Measurements from ENCODE around the gene PIGS.
A peak's percentile ranks its signal among the peaks of the same experiment; 100 is the strongest.
"Not testable (repeated sequence)": the region's sequence is repeated elsewhere in the genome, so short reads cannot be mapped to it uniquely, and the experiment has no call there.

PIGS gene

GRCh38 chr17:28613931-28614381 is 42.6 kb upstream of the PIGS start, which contains the start of gene RSKR:
TSS of gene RSKR (minus strand) at chr17:28614185. CDS start at chr17:28614161, 24 bp downstream.
- no peak within 1 kb of the TSS for H3K27ac ChIP-seq
- no peaks in the 10 kb centered on the region for H3K9me3 ChIP-seq (ENCODE audit: severe bottlenecking)
- no peak for DNase-seq
- H3K27me3 ChIP-seq (ENCODE audit: insufficient read depth, low read depth, severe bottlenecking): no peaks in the 10 kb centered on the region
- peaks cover 73% of the 10 kb centered on the region for H3K36me3 ChIP-seq
- no peak within 1 kb of the TSS for H3K4me3 ChIP-seq (ENCODE audit: low read depth, low read length)
- TF ChIP-seq, protein P1, sequence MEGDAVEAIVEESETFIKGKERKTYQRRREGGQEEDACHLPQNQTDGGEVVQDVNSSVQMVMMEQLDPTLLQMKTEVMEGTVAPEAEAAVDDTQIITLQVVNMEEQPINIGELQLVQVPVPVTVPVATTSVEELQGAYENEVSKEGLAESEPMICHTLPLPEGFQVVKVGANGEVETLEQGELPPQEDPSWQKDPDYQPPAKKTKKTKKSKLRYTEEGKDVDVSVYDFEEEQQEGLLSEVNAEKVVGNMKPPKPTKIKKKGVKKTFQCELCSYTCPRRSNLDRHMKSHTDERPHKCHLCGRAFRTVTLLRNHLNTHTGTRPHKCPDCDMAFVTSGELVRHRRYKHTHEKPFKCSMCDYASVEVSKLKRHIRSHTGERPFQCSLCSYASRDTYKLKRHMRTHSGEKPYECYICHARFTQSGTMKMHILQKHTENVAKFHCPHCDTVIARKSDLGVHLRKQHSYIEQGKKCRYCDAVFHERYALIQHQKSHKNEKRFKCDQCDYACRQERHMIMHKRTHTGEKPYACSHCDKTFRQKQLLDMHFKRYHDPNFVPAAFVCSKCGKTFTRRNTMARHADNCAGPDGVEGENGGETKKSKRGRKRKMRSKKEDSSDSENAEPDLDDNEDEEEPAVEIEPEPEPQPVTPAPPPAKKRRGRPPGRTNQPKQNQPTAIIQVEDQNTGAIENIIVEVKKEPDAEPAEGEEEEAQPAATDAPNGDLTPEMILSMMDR (IDR thresholded peaks at IDR 0.05; ENCODE audit: low read depth, low read length): no peak

GRCh38 chr17:28612936-28613872 is 41.9 kb upstream of the PIGS start:
- no peak overlapping the region for H3K4me3 ChIP-seq (ENCODE audit: low read depth, low read length)
- peaks cover 65% of the 10 kb centered on the region for H3K36me3 ChIP-seq
- peak; percentile 60 for DNase-seq
- no peaks in the 10 kb centered on the region for H3K27me3 ChIP-seq (ENCODE audit: insufficient read depth, low read depth, severe bottlenecking)
- no peak overlapping the region for H3K27ac ChIP-seq
- H3K9me3 ChIP-seq (ENCODE audit: severe bottlenecking): no peaks in the 10 kb centered on the region
- TF ChIP-seq, protein P1 (IDR thresholded peaks at IDR 0.05; ENCODE audit: low read depth, low read length): peak; percentile 75

GRCh38 chr17:28612531-28612930 is 41.2 kb upstream of the PIGS start:
- peaks cover 59% of the 10 kb centered on the region for H3K36me3 ChIP-seq
- TF ChIP-seq, protein P1 (IDR thresholded peaks at IDR 0.05; ENCODE audit: low read depth, low read length): no peak
- H3K4me3 ChIP-seq (ENCODE audit: low read depth, low read length): no peak overlapping the region

GRCh38 chr17:28610376-28610775 is 39.1 kb upstream of the PIGS start:
- Histone ChIP-seq H3K4me3 (ENCODE audit: low read depth, low read length) (no peak overlapping the region), H3K36me3 (peaks cover 37% of the 10 kb centered on the region), H3K27ac (no peak overlapping the region), H3K27me3 (ENCODE audit: insufficient read depth, low read depth, severe bottlenecking) (no peaks in the 10 kb centered on the region), H3K9me3 (ENCODE audit: severe bottlenecking) (no peaks in the 10 kb centered on the region)
- TF ChIP-seq, protein P1 (IDR thresholded peaks at IDR 0.05; ENCODE audit: low read depth, low read length): no peak
- DNase-seq: no peak

More at GRCh38 chr17:28612531-28612930, 41.2 kb upstream of the PIGS start:
- Histone ChIP-seq H3K27me3 (ENCODE audit: insufficient read depth, low read depth, severe bottlenecking) (no peaks in the 10 kb centered on the region), H3K9me3 (ENCODE audit: severe bottlenecking) (no peaks in the 10 kb centered on the region), H3K27ac (no peak overlapping the region)
- no peak for DNase-seq

DNA sequence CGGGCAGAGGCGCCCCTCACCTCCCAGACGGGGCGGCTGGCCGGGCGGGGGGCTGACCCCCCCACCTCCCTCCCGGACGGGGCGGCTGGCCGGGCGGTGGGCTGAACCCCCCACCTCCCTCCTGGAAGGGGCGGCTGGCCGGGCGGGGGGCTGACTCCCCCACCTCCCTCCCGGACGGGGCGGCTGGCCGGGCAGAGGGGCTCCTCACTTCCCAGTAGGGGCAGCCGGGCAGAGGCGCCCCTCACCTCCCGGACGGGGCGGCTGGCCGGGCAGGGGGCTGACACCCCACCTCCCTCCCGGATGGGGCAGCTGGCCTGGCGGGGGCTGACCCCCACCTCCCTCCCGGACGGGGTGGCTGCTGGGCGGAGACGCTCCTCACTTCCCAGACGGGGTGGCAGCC is 32.7 kb upstream of the PIGS start:
- H3K27ac ChIP-seq; H3K4me3 ChIP-seq (ENCODE audit: low read depth, low read length); H3K27me3 ChIP-seq (ENCODE audit: insufficient read depth, low read depth, severe bottlenecking); DNase-seq; H3K9me3 ChIP-seq (ENCODE audit: severe bottlenecking); H3K36me3 ChIP-seq: not testable (repeated sequence)

DNA sequence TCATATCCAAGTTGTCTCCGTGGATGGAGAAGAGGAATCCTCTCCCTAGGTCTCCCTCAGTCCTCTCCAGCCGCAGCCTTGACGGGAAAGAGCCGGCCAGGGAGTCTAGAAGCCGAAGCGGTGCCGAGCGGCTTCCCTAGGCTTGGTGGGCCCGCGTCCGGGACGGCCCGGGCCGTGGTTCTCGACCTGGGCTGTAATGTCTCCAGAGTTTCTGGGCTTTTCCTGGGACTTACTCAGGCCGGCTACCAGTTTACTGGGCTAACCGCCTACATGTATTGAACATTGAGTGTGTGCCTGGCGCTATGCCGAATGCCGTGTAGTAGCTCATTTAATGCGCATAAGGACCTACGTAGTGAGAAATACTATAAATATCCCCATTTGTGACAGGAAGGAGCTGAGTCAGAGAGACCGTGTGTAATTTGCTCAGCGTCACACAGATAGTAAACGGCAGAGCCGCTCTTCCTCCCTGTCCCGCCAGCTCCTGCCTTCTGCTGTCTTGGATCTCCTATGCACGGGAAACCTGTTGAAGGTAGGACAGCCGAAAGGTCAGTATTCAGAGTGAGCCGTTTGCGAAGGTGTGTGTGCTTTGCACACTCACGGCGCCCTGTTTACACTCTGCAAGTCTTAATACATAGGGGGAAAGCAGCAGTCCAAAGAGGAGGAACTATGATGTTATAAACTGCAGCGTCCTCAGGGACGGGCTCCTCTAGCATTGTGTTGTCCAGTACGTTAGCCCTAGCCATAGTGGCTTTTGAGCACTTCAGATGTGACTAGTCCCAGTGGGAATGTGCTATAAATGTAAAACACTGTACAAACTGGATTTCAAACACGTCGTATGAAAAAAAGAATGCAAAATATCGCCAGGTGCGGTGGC is 28.2 kb upstream of the PIGS start:
- DNase-seq: no peak
- H3K4me3 ChIP-seq (ENCODE audit: low read depth, low read length): peak overlapping the region; percentile 82

More for the DNA sequence above, 28.2 kb upstream of the PIGS start:
- Histone ChIP-seq H3K9me3 (ENCODE audit: severe bottlenecking) (no peaks in the 10 kb centered on the region), H3K27ac (peak overlapping the region; percentile 92), H3K36me3 (peaks cover 48% of the 10 kb centered on the region), H3K27me3 (ENCODE audit: insufficient read depth, low read depth, severe bottlenecking) (no peaks in the 10 kb centered on the region)
- TF ChIP-seq, protein P1 (IDR thresholded peaks at IDR 0.05; ENCODE audit: low read depth, low read length): no peak
